K562 (cell line): ENCODE data around the gene DMGDH. TPM values are rescaled to one million over a fixed set of nuclear protein-coding genes. Genes with fewer than 3 reads are reported as not detected.
A peak's percentile ranks its signal among the peaks of the same experiment; 100 is the strongest.

Experiments
- CREM ChIP-seq: IDR thresholded peaks from 2 replicates; pipeline ENCODE4 v1.6.1; 2014; ENCODE audit warnings: antibody characterized with exemption, low read depth
- CUX1 ChIP-seq: fragments of 200-800 bp; sonication (Bioruptor generic); IDR thresholded peaks from 2 replicates; pipeline ENCODE4 v1.6.1; 2016; ENCODE audit warnings: missing genetic modification characterization, missing compliant biosample characterization
- JUNB ChIP-seq: fragments of 450-650 bp; formaldehyde crosslinking; conservative IDR thresholded peaks from 2 replicates; pipeline ENCODE4 v1.4.0; 2020; ENCODE audit warnings: mild to moderate bottlenecking
- NCOA2 ChIP-seq, 2 experiments: fragments of 450-650 bp; IDR thresholded peaks; 2 replicates each; pipeline ENCODE4 v1.6.1; 2018; ENCODE audit warnings: mild to moderate bottlenecking in 2 of 2, moderate library complexity in 1 of 2; ENCODE audit not compliant: partially characterized antibody in 2 of 2
- TFE3 ChIP-seq: fragments of 450-650 bp; formaldehyde crosslinking; IDR thresholded peaks from 2 replicates; pipeline ENCODE4 v1.4.0; 2020; ENCODE audit warnings: mild to moderate bottlenecking, mixed read lengths
- ZBTB33 ChIP-seq: sonication (generic); formaldehyde crosslinking; IDR thresholded peaks from 2 replicates; pipeline ENCODE4 v1.8.1; 2023; ENCODE audit warnings: mild to moderate bottlenecking, missing genetic modification reagents
- ZNF518B ChIP-seq: fragments of 250-450 bp; sonication (Bioruptor Pico); IDR thresholded peaks from 2 replicates; pipeline ENCODE4 v1.5.0; 2021; ENCODE audit warnings: mild to moderate bottlenecking, moderate library complexity
- polyA plus RNA-seq, 8 experiments: library from polyadenylated mRNA; depleted of rRNA in 4 of 8; stranded (reverse) in 5 of 8; unstranded in 3 of 8; fragments of >200 nt; fragmentation: Nextera tagmentation in 2 of 8; fragmentation: Illumina TruSeq in 1 of 8; extraction: Ambion mirVana in 2 of 8; extraction: Trizol in 1 of 8; gene quantifications; 2 replicates each; pipeline versions ENCODE4 v1.2.1 to v1.2.3, GENCODE V29; 2011 to 2014; ENCODE audit warnings: inconsistent platforms in 1 of 8, missing spikeins in 1 of 8
- total RNA-seq, 7 experiments: library from RNA; depleted of rRNA in 6 of 7; stranded (reverse); fragments of >200 nt in 6 of 7; fragmentation: Illumina TruSeq in 2 of 7; extraction: Trizol in 2 of 7; gene quantifications; 2 replicates each; pipeline versions ENCODE4 v1.2.1 to v1.2.3, GENCODE V29; 2011 to 2021; ENCODE audit warnings: low replicate concordance in 1 of 7

The DMGDH gene
- total and polyA plus RNA-seq, 9 of the 15 experiments (the other 6 are each of a cell fraction or from before 2014, with no cell fraction given), result 0.13 to 0.58 TPM; not detected in 7

GRCh38 chr5:78985725-78986223 is 83.7 kb downstream of the DMGDH start (continued):
- peak; percentile 53; the same call in 1 of the 2 replicates for TF ChIP-seq CUX1
- TF ChIP-seq JUNB (CRISPR knock-in tag), result no peak
- peak; percentile 12; the same call in 1 of the 2 replicates for TF ChIP-seq CREM
- TF ChIP-seq TFE3, result peak; percentile 90
- no peak for TF ChIP-seq ZNF518B (CRISPR knock-in tag)
- TF ChIP-seq ZBTB33, result no peak
- no peak for TF ChIP-seq NCOA2 (IDR thresholded peaks at IDR 0.05; ENCODE audit: partially characterized antibody in 2 of 2)
